GM21515 (cell line): Measurements from ENCODE around the gene DGKD.

Source experiments
- ATAC-seq: cut with Tn5 transposase; IDR thresholded peaks from one replicate; pipeline ENCODE4 v1.9.1; 2021; ENCODE audit not compliant: unreplicated experiment

The DGKD gene

DNA sequence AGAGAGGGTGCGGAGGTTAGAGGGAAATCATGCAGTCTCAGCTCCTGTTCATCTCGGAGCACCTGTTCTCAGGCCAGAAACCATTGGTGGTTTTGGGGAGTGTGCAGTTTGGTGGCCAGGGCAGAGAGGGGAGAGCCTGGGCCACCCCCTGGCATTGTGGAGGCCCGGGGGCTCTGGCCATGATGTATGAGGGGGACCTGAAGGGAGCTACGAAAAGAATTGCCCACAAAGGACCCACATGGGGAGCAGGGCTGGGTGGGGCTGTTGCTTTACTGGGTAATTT lies 87.7 kb downstream of the DGKD start:
- no peak for ATAC-seq

DNA sequence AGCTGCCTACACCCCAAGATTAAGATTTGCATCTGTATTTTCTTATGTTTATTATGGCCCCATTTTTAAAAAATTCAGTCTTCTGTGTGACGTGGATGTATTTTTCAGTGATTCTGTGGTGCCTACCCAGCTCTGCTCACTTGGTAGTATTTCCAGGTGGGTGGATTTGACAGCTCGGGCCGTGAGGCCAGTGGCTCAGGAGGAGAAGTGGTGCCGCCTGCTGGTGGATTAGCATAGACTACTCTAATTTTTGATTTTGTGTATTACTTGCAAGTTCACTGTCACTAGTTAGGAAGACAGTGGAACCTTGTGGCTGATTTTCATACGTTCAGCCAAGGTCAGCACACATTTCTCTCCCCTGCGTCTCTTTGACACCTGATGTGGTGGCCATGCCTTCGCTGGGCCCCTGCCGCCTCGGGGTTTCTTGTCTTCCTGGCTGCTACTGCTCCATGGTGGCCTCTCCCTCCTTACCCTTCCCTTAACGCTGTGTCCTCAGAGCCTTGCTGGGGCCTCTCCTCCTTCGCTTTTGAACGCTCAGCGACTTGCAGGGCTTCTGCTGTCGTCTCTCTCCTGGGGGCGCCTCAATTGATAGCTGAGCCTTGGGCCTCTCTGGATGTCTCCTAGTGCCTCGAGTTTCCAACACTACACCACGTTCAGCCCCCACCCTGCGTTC lies 89.4 kb downstream of the DGKD start:
- peak; percentile 46 for ATAC-seq

DNA sequence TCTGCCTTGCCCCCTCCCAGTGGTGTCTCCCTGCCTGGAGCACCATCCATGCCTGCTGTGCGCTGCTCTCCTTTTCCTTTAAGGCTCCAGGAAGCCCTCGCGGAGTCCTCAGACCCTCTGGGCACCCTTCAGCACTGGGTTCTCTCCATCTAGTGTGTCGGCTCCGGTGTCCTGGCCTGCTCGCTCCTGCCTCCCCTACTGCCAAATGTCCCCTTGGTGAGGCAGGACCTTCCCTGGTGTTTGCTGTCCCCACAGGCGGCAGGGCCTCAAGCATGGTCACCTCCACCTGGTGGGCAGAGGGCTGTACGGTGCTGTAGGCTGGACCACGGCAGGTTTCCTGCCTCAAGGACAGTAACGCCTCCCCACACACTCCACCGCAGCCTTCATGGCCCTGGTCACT lies 90.2 kb downstream of the DGKD start:
- no peak for ATAC-seq

DNA sequence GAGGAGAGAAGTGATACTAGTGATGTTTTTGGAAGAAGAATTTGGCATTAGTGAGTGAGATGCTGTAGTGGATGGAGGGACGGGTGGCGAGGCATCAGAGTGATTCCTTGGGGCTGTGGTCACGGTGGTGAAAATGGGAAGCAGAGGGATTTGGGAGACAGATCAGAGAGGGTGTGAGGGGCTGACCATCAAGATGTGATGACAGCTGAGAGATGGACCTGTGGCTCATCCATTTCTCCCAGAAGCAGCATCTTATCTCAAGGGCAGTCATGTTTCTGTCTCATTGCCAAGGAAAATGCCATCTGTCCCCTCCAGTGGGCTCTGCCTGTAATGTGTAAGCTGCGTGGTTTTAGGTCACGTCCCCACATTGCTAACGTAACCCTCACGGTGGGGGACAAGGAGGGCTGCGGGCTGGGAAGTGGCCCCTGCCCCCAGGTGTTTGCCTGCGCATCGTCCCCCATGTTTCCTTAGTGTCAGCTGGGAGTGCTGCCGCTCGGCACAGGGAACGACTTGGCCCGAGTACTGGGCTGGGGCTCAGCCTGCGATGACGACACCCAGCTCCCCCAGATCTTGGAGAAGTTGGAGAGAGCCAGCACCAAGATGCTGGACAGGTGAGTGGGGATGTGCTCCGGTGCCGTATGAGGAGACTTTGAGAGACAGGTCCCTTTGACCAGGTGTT lies 91.0 kb downstream of the DGKD start:
- ATAC-seq, result no peak

DNA sequence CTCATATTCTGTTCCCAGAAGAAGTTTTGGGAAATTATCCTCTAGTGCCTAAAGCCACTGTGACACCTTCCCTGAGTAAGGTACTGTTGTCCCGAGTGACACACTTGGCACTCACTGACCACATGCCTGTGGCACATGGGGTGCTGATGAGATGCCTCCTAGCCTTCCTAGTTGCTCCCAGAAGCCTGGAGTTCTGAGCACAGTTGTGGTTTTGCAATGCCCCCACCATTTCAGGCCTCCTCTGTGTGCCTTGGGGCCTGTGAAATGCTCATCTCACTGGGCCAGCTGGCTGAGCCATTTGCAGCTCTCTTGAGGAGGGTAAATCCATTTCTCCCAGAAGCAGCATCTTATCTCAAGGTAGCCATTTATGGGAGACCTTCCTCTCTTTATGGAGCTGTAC lies 91.8 kb downstream of the DGKD start:
- ATAC-seq, result no peak

DNA sequence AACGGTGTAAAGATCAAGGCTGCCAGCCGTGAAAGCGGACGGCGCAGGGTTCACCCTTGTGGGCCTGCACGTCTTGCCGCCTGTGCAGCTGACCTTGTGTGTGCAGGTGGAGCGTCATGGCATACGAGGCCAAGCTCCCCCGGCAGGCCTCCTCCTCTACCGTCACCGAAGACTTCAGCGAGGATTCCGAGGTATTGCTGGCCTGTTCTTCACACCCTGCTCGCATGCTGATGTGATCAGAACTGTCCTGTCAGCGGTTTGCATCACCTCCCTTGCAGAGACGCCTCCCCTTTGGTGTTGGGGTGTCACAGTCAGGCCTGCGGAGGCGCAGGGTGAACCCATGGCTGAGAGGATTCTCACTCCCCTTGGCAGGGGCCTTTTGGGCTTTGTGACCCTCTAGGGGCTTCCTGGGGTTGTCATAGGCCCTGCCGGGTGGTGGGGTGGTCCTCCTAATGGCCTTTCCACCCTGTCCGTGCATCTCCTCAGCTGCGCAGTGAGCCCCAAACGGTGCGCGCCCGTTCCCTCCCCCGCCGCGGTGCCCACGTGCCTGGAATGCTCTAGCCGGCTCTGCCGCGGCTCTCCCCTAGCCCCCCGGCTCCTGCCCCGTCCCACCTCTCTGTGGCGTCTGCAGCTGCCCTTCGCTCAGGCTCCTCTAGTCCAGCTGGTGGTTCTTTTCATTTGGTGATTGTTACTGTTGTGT lies 92.5 kb downstream of the DGKD start:
- no peak for ATAC-seq

DNA sequence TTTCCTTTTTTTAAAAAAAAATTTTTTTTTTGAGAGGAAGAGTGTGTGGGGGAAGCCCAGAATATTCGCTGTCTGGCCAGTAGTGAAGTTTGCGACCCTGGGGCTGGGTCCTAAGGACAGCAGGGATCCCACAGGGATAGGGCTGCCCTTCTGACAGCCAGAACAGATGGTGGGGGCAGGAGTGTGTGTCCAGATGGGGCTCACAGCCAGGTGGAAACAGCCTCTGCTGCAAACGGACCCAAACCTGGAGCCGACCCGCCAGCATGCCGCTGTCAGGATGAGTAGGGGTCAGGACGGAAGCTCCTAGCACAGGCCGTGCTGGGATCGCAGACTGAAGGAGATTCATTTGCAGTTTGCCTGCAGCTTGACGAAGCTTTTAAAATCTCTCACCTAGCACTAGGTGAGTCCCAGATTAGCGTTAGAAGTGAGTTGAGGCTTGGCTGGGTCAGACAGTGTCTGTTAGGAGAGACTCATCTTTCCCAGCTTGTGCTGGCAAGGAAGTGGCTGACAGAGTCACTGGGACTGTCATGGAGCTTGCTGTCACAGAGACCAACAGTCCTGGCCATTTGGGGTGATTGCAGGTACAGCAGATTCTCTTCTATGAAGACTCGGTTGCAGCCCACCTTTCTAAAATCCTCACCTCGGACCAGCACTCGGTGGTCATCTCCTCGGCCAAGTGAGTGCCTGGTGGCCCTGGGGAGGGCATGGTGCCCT lies 93.4 kb downstream of the DGKD start:
- ATAC-seq, result no peak

DNA sequence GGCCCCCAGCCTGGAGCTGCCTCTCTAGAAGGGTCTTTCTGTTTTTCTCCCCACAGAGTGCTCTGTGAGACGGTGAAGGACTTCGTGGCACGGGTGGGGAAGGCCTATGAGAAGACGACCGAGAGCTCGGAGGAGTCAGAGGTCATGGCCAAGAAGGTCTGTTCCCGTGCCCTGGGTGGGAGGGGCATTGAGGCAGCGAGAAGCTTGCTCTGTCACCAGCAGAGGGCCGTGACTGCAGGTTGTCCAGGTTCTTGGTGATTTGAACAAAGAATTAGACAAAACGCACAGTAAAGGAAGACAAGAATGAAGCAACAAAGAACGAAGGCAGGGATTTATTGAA lies 93.9 kb downstream of the DGKD start:
- no peak for ATAC-seq

DNA sequence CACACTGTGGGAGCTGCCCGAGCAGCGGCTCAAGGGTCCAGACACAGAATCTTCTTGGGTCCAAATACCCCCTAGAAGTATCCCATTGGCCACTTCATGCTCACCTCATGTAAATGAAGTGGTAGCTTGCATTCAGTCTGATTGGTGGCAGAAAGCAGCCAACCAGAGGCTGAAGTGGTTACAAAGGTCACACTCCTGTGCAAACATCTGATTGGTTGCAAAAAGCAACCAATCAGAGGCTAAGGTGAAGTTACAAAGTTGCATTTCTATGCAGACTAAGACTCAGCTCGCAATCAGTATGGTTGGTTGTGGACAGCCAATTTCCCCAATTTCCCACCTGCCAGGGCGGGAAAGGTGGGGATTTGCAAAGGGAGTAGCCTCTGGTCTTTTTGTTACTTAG lies 94.3 kb downstream of the DGKD start:
- no peak for ATAC-seq

DNA sequence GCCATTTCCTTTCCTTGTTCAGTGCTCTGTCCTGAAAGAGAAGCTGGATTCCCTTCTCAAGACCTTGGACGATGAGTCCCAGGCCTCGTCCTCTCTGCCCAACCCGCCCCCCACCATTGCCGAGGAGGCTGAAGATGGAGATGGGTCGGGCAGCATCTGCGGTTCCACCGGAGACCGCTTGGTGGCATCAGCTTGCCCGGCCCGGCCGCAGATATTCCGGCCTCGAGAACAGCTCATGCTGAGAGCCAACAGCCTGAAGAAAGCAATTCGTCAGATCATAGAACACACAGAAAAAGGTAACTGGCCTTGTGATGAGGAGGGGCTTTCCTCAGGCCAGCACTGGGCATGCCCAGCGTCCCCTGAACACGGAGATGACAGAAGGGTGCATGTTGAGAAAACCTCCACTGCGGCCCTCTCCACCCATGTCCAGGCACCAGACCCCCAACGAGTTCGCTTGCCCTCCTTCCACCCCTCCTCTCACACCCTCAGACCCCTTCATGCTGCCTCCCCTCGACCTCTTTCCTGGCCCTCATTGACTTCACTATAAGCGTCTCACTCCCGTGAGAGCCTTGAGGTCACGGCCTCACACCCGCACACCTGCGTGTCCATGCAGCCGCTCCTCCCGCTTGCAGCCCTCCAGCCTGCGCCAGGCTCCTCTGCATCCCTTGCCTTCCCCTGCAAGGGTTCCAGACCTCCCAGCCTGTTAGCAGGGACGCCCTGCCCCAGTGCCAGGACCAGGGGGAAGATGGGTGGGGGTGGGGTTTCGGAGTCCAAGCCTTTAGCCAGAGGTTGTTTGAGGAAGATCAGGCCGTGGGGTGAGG lies 95.0 kb downstream of the DGKD start:
- no peak for ATAC-seq

DNA sequence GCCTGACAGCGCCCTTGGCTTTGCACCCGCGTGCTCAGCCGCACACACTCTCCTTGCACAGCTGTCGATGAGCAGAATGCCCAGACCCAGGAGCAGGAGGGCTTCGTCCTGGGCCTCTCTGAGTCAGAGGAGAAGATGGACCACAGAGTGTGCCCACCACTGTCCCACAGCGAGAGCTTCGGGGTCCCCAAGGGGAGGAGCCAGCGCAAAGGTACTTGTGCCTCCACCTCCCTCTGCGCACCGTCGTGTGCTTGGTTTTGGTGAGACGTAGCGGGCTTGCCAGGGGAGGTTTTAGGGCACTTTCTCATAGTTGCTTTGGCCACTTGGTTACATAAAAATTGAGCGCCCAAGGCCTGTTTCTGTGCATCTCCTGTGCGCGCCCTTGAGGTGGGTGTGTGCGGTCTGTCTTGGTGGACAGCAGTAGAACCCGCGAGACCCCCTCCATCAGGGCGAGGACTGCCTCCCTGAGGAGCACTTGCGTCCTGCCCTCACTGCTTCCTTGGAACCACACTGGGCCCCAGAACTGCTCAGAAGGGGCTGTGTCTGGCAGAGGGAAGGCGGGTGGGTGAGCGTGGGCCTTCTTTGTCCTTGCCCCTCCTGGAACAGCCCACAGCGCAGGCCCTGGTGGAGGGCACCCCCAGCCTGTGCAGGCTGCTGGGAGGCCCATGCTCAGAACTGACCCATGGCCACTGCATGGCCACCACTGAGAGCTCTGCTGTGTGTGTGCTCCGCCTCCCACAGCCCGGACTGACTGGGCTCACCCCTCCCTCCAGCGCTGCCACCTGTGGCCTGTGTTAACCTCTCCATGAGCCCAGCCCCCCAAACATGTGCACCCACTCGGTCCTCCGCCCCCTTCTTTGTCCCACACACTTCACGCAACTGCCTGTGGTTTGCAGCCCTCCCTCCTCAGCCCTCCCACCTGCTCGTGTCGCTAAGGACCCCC lies 95.9 kb downstream of the DGKD start:
- no peak for ATAC-seq

DNA sequence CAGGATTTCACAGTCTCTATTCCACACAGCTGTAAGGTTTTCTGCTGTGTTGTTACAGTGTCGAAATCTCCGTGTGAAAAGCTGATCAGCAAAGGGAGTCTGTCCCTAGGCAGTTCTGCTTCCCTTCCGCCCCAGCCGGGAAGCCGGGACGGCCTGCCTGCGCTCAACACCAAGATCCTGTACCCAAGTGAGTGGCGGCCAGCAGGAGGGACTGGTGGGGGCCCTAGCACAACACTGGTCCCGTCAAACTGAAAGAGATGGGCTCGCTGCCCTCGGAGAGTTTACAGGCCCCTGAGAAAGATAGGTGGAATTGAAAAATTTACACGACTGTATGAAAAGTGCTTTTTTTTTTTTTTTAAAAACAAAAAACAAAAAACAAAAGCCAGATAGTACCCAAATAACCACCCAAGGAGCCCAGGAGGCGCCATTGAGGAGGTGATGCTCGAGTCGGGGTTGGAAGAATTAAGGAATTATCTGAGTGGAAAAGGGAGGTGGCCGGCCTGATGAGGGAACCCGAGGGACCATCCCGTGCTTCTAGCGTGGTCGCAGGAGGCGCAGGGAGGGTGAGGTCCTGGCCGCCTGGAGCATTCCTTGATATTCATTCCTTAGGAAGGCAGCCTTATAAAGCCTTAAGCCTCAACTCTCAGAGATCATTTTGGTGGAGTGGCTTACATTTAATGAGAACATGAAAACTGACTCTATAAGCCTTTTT lies 96.7 kb downstream of the DGKD start:
- ATAC-seq, result no peak

DNA sequence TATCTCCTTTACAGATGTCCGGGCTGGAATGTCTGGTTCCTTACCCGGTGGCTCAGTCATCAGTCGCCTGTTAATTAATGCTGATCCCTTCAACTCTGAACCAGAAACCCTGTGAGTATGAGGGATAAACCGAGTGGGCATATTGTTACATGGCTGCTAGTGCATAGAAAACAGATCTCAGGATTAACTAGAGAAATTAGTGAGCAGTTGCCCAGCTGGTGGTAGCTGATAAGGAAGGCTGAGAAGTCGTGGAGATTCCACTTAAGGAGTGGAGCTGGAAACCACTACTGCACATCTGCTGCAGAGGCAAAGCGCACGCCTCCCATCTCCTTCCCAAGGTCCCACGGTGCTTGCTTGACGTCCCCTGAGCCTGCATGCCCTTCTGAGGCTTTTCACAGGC lies 97.7 kb downstream of the DGKD start:
- no peak for ATAC-seq

DNA sequence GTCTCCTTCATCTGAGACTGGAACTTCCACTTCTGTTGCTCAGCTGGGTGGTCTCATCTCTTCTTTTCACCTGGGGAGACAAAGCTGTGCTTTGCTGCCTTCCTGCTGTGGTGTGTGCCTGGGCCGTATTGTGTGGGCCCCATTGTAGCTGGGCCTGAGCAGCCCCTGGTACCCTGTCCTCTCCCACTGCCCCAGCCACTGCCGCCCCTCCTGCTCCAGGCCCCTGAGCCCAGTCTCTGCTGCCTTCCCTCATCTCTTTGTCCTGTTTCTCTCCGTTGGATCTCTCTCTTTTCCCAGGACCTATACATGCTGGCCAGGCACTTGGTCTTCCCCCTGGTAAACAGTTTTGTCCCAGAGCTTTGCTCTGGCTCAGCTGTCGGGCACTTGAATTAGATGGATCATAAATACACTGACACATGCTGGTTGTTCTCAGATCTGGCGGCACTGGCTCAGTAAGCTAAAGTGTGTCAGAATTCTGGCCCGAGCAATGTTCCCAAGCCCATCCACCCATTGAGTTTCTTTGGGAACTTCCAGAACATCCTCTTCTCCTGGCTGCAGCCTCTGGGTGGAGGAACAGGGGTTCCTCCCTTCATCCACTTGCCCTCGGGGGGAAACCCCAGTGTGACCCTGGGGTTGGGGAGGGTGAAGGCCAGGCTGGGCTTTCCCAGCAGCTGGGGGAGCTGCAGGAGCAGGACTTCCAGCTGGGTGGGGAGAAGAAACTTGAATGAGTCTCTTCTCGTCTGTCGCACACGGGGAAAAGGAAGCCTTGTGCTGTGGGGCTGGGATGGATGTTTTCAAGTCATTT lies 99.0 kb downstream of the DGKD start:
- no peak for ATAC-seq

DNA sequence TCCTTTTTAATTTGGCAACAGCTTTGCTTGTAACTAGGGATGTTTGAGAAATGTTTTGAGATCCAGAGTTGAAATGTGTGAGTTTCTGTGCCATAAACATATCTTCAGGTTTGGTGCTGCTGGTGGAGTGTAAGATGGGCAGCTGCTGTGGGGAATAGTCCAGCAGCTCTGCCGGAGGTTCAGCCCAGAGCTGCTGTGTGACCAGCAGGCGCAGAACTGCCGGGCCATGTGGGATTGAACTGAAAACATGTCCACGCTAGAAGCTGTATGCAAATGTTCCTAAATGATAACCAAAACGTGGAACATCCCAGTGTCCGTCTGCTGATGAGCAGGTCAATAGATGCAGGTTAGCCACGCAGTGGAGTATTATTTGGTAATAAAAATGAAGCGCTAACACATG lies 99.6 kb downstream of the DGKD start:
- no peak for ATAC-seq

DNA sequence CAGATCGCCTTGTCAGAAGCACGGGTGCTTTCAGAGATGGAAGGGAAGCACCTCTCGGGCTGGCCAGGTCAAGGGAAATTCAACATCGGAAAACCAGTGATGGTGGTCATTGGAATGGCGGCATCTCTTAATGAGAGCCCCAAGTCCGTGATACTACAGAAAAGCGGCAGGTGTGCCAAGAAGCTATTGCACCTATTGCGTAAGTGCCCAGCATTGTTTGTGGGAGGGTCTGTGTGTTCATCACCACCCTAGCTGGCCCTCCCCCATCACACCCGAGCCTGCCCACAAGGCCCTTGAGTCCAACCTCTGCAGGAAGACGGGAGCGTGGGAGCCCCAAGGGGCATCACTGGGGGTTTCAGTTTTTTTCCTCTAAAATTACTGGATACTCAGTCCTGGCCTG lies 100.7 kb downstream of the DGKD start:
- ATAC-seq, result no peak

DNA sequence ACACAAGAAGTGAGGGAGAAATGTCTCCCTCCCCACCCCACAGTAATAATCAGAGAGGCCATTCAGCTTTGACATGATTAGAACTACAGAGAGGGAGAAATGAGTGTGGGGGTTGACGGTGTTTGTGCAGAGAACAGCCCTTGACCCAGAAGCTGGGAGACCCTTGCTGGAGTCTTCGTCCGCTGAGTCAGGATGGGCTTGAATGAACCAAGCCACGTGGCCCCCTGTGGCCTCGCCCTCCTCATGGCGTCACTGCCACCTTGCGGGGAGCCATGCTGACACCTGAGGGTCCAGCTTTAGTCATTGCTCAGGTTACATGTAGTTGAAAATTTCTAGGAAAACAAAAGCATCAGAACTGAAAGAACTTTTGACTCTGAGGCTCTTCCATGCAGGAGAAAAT lies 101.2 kb downstream of the DGKD start:
- ATAC-seq, result no peak

DNA sequence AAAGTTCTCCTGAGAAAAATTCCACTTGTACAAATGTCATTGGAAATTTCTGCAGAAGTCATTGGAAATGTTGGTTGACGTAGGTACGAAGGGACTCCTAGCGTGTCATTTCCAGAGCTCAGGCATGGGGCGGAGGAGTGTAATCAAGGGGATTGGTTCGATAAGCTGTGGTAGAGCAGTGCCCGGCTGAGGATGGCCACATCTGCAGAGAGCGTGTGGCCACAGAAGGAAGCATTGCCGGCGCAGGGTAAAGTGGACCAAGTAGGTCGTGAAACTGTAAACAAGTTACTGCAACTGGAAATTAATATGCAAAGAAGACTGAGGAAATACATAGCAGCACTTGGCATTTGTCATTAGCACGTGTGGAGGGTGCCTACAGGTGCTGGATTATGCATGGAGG lies 101.8 kb downstream of the DGKD start:
- no peak for ATAC-seq

DNA sequence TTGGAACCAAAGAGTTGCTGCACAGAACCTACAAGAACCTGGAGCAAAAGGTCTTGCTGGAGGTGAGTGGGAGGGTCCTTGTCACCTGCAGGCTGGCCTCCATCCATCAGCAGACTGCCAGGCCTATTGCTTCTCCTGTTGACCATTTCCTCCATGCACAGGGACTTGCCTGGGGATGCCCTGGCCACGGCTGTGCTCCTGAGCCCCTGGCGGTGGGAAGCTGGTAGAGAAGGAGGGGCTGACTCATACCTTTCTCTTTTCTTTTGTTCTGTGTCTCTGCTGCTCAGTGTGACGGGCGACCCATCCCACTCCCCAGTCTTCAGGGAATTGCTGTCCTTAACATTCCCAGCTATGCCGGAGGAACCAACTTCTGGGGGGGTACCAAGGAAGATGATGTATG lies 102.6 kb downstream of the DGKD start:
- ATAC-seq, result no peak
